ENCODE results near the gene BDKRB1.

Gene BDKRB1

GRCh38 chr14:96281486-96281885, 25.5 kb downstream of the BDKRB1 start:
- DNase-seq (ENCODE audit: low read depth in 2 of 2), result no peak

- DNase-seq (ENCODE audit: low read depth in 2 of 2), result no peak
These were observed 28.0 kb downstream of the BDKRB1 start for GRCh38 chr14:96284008-96284407.

- no peak for DNase-seq (ENCODE audit: low read depth in 2 of 2)
These were observed 28.4 kb downstream of the BDKRB1 start for GRCh38 chr14:96284430-96284829.

- DNase-seq (ENCODE audit: low read depth in 2 of 2), result no peak
These were observed 29.7 kb downstream of the BDKRB1 start for GRCh38 chr14:96285667-96286066.

- DNase-seq (ENCODE audit: low read depth in 2 of 2), result no peak
These were observed 30.2 kb downstream of the BDKRB1 start for GRCh38 chr14:96286251-96286650.

GRCh38 chr14:96287856-96288255, 31.8 kb downstream of the BDKRB1 start:
- DNase-seq (ENCODE audit: low read depth in 2 of 2), result no peak

- DNase-seq (ENCODE audit: low read depth in 2 of 2), result no peak
These were observed 38.2 kb downstream of the BDKRB1 start for GRCh38 chr14:96294246-96294645.

- no peak for DNase-seq (ENCODE audit: low read depth in 2 of 2)
These were observed 41.0 kb downstream of the BDKRB1 start for GRCh38 chr14:96297000-96297399.

GRCh38 chr14:96297997-96298515, 42.0 kb downstream of the BDKRB1 start:
- no peak for DNase-seq (ENCODE audit: low read depth in 2 of 2)

- no peak for DNase-seq (ENCODE audit: low read depth in 2 of 2)
These were observed 43.4 kb downstream of the BDKRB1 start for GRCh38 chr14:96299441-96299840.

- no peak for DNase-seq (ENCODE audit: low read depth in 2 of 2)
These were observed 48.0 kb downstream of the BDKRB1 start for GRCh38 chr14:96303981-96304380.

- DNase-seq (ENCODE audit: low read depth in 2 of 2), result no peak
These were observed 48.9 kb downstream of the BDKRB1 start for GRCh38 chr14:96304956-96305355.

- DNase-seq (ENCODE audit: low read depth in 2 of 2), result no peak
These were observed 51.4 kb downstream of the BDKRB1 start for GRCh38 chr14:96307434-96307833.

- no peak for DNase-seq (ENCODE audit: low read depth in 2 of 2)
These were observed 53.3 kb downstream of the BDKRB1 start for GRCh38 chr14:96309133-96309895.

GRCh38 chr14:96309896-96310330, 53.9 kb downstream of the BDKRB1 start:
- no peak for DNase-seq (ENCODE audit: low read depth in 2 of 2)

GRCh38 chr14:96310906-96311305, 54.9 kb downstream of the BDKRB1 start:
- DNase-seq (ENCODE audit: low read depth in 2 of 2), result no peak
